ENCODE data around the gene PRKG1.

The PRKG1 gene

DNA sequence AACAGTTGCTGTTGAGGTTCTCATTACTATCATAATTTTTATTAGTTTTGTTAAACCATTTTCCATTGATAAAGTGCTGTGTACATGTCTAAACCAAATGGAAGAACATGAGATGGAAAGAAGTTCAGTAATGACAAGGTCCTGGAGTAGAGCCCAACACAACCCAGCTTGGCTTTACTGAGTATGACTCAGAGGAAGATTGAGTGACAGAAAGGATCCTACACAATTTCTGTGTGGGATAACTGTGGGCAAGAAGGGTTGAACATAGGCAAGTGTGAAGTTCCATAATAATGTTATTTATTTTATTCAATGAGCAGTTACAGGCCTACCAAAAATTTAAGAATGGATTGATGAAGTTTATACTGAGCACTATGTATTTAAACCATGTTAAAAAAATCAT lies 15.9 kb downstream of the PRKG1 start:
- no peak overlapping the region for H3K4me3 ChIP-seq (ENCODE audit: low read length)
- no peaks in the 10 kb centered on the region for H3K9me3 ChIP-seq (ENCODE audit: control insufficient read depth, insufficient read depth, low read length)
- H3K27ac ChIP-seq (ENCODE audit: low read length): no peak overlapping the region
- H3K4me1 ChIP-seq (ENCODE audit: control insufficient read depth, insufficient read depth, low read length): no peaks in the 10 kb centered on the region
- DNase-seq (ENCODE audit: low read depth, low spot score): no peak
- no peaks in the 10 kb centered on the region for H3K36me3 ChIP-seq (ENCODE audit: control insufficient read depth, insufficient read depth, low read length)
- no peaks in the 10 kb centered on the region for H3K27me3 ChIP-seq (ENCODE audit: control insufficient read depth, insufficient read depth, low read length)

DNA sequence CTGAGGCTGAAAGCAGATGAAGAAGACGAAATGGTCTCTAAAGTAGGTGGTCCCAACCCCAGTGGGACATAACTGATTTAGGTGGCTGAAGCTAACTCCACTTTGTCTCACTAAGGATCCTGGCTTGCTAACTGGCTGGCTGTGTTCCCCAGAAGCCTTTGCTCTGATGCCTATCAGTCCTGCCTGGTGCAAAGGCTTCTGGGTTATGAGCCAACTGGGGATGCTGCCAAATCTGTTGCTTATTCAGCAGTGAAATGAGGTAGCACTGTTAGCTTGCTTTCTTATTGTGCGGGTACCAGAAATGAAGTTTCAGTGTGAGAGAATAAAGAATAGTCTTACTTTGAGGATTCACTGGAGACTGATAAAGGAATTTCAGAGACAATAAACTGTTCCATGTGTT lies 18.1 kb downstream of the PRKG1 start:
- no peaks in the 10 kb centered on the region for H3K4me1 ChIP-seq (ENCODE audit: control insufficient read depth, insufficient read depth, low read length)
- no peak overlapping the region for H3K4me3 ChIP-seq (ENCODE audit: low read length)
- H3K27me3 ChIP-seq (ENCODE audit: control insufficient read depth, insufficient read depth, low read length): no peaks in the 10 kb centered on the region
- no peaks in the 10 kb centered on the region for H3K9me3 ChIP-seq (ENCODE audit: control insufficient read depth, insufficient read depth, low read length)
- no peak overlapping the region for H3K27ac ChIP-seq (ENCODE audit: low read length)
- DNase-seq (ENCODE audit: low read depth, low spot score): no peak
- H3K36me3 ChIP-seq (ENCODE audit: control insufficient read depth, insufficient read depth, low read length): no peaks in the 10 kb centered on the region
- WGBS (ENCODE audit: insufficient coverage, insufficient read length): no CpG with 5 or more reads among the region's 2 CpGs

DNA sequence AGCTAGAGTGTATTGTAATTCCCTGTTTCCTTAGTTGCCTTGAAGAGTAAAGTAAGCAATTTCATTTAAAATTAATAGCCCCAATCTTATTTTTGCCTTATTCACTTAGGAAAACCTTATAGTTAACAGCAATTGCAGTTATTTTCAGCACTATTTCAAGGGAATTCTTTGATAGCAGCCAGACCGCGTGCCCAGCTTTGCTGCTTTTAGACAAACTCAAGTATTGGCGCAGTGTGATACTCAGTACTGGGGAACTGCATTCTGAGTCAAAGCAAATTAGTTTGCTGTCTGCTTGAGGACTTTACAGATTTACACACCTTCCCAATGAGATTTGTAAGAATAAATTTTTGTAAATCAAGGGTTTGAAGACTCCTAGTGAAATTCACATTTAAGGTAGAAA lies 21.2 kb downstream of the PRKG1 start:
- no peak for DNase-seq (ENCODE audit: low read depth, low spot score)
- H3K4me3 ChIP-seq (ENCODE audit: low read length): no peak overlapping the region
- H3K9me3 ChIP-seq (ENCODE audit: control insufficient read depth, insufficient read depth, low read length): no peaks in the 10 kb centered on the region
- no peak overlapping the region for H3K27ac ChIP-seq (ENCODE audit: low read length)
- no peaks in the 10 kb centered on the region for H3K36me3 ChIP-seq (ENCODE audit: control insufficient read depth, insufficient read depth, low read length)
- no peaks in the 10 kb centered on the region for H3K4me1 ChIP-seq (ENCODE audit: control insufficient read depth, insufficient read depth, low read length)
- H3K27me3 ChIP-seq (ENCODE audit: control insufficient read depth, insufficient read depth, low read length): no peaks in the 10 kb centered on the region
- no CpG with 5 or more reads among the region's 3 CpGs for WGBS (ENCODE audit: insufficient coverage, insufficient read length)

DNA sequence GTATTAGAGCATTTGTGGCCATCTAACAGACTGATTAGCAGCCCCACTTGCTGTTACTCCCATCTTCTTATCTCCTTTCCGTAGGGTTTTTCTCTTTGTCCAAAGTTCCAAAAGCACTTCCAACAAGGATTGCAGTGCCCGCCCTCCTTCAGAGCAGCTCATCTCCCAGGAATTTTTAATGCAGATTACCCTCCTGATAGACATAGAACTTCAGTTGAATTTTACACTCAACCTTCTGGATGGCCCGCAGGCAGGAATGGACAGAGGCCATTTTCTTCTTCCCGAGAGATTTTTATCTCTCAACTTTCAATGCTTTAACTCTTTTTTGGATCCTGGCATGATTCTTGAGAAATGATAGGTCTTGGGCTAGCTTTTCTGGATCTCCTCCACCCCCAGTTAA lies 23.3 kb downstream of the PRKG1 start:
- Histone ChIP-seq H3K9me3 (ENCODE audit: control insufficient read depth, insufficient read depth, low read length) (no peaks in the 10 kb centered on the region), H3K36me3 (ENCODE audit: control insufficient read depth, insufficient read depth, low read length) (no peaks in the 10 kb centered on the region), H3K4me3 (ENCODE audit: low read length) (no peak overlapping the region), H3K27me3 (ENCODE audit: control insufficient read depth, insufficient read depth, low read length) (no peaks in the 10 kb centered on the region), H3K4me1 (ENCODE audit: control insufficient read depth, insufficient read depth, low read length) (no peaks in the 10 kb centered on the region), H3K27ac (ENCODE audit: low read length) (no peak overlapping the region)
- DNase-seq (ENCODE audit: low read depth, low spot score): no peak
- WGBS (ENCODE audit: insufficient coverage, insufficient read length): no CpG with 5 or more reads among the region's 4 CpGs

DNA sequence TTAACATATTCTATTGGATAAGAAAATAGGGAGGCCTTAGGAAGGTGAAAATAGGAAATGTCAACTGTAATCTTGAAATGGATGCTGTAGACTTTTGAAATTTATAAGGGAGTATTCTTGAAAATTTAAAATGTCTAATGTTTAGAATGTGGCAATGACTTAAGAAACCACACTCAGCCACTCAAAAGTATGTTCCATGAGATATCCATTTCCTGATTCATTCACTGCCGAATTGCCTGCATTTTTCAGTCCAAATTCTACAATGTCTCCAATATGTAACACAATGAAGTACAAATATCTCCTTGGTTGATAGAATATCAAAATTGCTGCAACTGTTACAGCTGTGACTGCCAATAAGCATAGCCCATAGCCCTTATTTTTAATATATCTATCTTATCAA lies 25.9 kb downstream of the PRKG1 start:
- Histone ChIP-seq H3K27me3 (ENCODE audit: control insufficient read depth, insufficient read depth, low read length) (no peaks in the 10 kb centered on the region), H3K9me3 (ENCODE audit: control insufficient read depth, insufficient read depth, low read length) (no peaks in the 10 kb centered on the region), H3K4me1 (ENCODE audit: control insufficient read depth, insufficient read depth, low read length) (no peaks in the 10 kb centered on the region), H3K4me3 (ENCODE audit: low read length) (no peak overlapping the region), H3K27ac (ENCODE audit: low read length) (no peak overlapping the region), H3K36me3 (ENCODE audit: control insufficient read depth, insufficient read depth, low read length) (no peaks in the 10 kb centered on the region)
- WGBS (ENCODE audit: insufficient coverage, insufficient read length): no CpG with 5 or more reads among the region's 1 CpG
- DNase-seq (ENCODE audit: low read depth, low spot score): no peak

DNA sequence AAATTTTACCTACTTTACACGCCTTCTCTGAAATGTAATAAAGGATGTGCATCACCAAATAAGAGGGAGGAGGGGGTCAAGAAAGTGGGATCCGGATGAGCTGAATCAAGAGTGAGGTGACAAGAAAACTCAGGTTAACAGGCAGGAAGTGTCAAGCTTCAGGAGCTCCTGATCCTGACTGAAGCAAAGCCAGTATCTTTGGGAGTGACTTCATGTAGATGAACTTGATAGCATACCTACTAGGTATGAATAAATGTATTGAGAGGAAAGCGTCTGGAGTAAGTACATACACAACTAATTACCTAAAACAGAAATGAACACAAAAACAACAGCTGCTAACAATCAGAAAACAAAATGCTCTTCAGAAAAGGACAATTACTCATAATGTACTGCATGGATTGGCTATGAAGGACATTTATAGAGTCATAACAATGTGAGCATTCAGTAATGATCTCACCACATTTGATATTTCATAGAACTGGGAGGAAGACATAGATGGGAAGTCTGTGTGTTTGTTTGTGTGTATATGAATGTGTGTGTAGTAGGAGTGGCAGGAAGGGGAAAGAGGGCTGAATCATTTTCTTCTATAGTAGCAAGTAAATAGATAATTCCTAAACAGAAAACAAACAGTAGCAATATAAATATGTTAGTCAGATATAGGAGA lies 29.4 kb downstream of the PRKG1 start:
- Histone ChIP-seq H3K4me1 (ENCODE audit: control insufficient read depth, insufficient read depth, low read length) (no peaks in the 10 kb centered on the region), H3K4me3 (ENCODE audit: low read length) (no peak overlapping the region), H3K9me3 (ENCODE audit: control insufficient read depth, insufficient read depth, low read length) (no peaks in the 10 kb centered on the region), H3K27me3 (ENCODE audit: control insufficient read depth, insufficient read depth, low read length) (no peaks in the 10 kb centered on the region), H3K36me3 (ENCODE audit: control insufficient read depth, insufficient read depth, low read length) (no peaks in the 10 kb centered on the region), H3K27ac (ENCODE audit: low read length) (no peak overlapping the region)
- no peak for DNase-seq (ENCODE audit: low read depth, low spot score)
- no CpG with 5 or more reads among the region's 3 CpGs for WGBS (ENCODE audit: insufficient coverage, insufficient read length)

DNA sequence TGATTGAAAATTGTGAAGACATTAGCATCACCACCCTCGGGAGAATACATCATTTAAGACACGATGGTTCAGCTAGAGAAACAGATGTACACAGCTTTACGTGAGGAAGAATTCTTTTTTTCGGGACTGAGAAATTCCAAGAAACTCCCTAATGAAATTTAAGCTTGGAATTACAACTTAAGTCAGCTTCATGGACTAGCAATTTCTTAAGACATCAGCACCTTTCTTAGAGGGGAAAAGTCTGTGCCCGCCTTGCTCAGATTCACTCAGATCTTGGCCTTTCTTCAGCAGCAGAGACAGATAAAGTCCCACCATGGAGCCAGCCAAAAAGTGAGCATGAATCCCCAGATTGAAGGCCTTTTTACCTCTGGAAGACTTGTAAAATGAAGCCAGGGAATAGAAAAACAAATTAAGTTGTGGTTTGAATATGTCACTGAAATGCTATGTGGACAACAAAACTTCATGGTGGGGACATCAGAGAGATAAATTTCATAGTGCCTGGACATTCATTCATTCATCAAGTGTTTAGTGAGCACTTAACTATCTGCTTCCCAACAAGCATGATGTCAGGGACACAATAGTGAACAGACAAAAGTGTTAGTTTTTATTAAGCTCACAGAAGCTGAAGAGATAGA lies 32.1 kb downstream of the PRKG1 start:
- Histone ChIP-seq H3K4me1 (ENCODE audit: control insufficient read depth, insufficient read depth, low read length) (no peaks in the 10 kb centered on the region), H3K27ac (ENCODE audit: low read length) (no peak overlapping the region), H3K36me3 (ENCODE audit: control insufficient read depth, insufficient read depth, low read length) (no peaks in the 10 kb centered on the region), H3K4me3 (ENCODE audit: low read length) (no peak overlapping the region), H3K27me3 (ENCODE audit: control insufficient read depth, insufficient read depth, low read length) (no peaks in the 10 kb centered on the region), H3K9me3 (ENCODE audit: control insufficient read depth, insufficient read depth, low read length) (no peaks in the 10 kb centered on the region)
- WGBS (ENCODE audit: insufficient coverage, insufficient read length): no CpG with 5 or more reads among the region's 5 CpGs
- DNase-seq (ENCODE audit: low read depth, low spot score): no peak

DNA sequence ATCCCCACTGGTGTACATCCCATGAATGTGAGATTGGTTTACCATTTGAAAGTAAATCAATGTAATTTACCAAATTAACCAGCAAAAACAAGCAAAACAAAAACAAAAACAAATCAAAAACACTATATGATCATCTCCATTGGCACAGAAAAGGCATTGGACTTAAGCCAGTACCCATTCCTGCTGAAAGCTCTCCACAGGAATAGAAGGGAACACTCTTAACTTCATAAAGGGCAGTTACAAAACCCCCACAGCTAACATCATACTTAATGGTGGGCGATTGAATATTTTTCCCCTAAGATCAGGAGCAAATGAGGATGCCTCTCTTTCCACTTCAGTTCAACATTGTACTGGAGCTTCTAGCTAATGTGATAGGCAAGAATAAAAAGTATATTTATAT lies 34.1 kb downstream of the PRKG1 start:
- no peak overlapping the region for H3K27ac ChIP-seq (ENCODE audit: low read length)
- no peaks in the 10 kb centered on the region for H3K36me3 ChIP-seq (ENCODE audit: control insufficient read depth, insufficient read depth, low read length)
- H3K9me3 ChIP-seq (ENCODE audit: control insufficient read depth, insufficient read depth, low read length): no peaks in the 10 kb centered on the region
- no peaks in the 10 kb centered on the region for H3K4me1 ChIP-seq (ENCODE audit: control insufficient read depth, insufficient read depth, low read length)
- DNase-seq (ENCODE audit: low read depth, low spot score): no peak
- H3K27me3 ChIP-seq (ENCODE audit: control insufficient read depth, insufficient read depth, low read length): no peaks in the 10 kb centered on the region
- WGBS (ENCODE audit: insufficient coverage, insufficient read length): no CpG with 5 or more reads among the region's 1 CpG
- no peak overlapping the region for H3K4me3 ChIP-seq (ENCODE audit: low read length)

DNA sequence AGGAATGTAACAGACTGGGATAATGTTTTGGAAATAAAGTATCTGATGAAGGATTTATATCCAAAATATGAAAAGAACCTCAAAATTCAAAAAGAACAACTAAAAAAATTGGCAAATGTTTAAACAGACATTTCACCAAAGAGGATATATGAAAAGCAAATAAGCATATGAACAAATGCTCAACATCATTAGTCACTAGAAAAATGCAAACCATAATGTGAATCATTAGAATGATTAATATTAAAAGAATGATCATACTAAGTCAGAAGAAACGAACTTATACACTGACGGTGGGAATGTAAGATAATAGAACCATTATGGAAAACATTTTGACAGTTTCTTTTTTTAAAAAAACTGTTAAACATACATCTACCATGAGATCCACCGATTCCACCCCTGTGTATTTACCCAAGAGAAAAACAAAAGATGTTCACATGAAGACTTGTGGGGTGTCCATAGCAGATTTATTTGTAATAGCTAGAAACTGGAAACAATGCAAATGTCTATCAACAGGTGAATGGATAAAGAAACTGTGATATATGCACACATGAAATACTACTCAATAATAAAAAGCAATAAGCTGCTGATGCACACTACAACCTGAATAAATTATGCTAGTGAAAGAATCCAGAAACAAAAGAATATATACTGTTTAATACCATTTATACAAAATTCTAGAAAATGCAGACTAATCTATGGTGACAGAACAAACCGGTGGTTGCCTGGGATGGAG lies 35.7 kb downstream of the PRKG1 start:
- H3K27me3 ChIP-seq (ENCODE audit: control insufficient read depth, insufficient read depth, low read length): no peaks in the 10 kb centered on the region
- no CpG with 5 or more reads among the region's 4 CpGs for WGBS (ENCODE audit: insufficient coverage, insufficient read length)
- no peaks in the 10 kb centered on the region for H3K9me3 ChIP-seq (ENCODE audit: control insufficient read depth, insufficient read depth, low read length)
- DNase-seq (ENCODE audit: low read depth, low spot score): no peak
- H3K4me1 ChIP-seq (ENCODE audit: control insufficient read depth, insufficient read depth, low read length): no peaks in the 10 kb centered on the region
- no peaks in the 10 kb centered on the region for H3K36me3 ChIP-seq (ENCODE audit: control insufficient read depth, insufficient read depth, low read length)
- no peak overlapping the region for H3K27ac ChIP-seq (ENCODE audit: low read length)
- no peak overlapping the region for H3K4me3 ChIP-seq (ENCODE audit: low read length)

DNA sequence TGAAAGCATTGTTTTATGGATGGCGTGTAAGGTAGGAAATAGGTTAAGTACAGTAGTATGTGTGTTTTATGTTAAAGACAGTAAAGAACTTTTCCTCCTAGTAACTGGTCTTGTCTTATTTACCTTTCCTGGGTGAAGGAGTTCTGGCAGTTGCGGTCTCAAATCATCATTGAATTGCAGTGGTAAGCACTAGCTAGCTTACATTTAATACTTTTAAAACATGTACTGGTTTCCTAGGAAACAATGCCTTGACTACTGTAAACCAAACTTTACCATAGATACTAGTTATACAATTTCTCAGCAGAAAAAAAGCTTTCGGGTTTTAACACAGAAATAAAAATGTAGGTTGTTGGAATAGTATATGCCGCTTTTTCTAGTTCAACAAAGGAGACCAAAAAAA lies 37.7 kb downstream of the PRKG1 start:
- WGBS (ENCODE audit: insufficient coverage, insufficient read length): 100% methylated on average over 1 of the region's 4 CpGs
- H3K4me3 ChIP-seq (ENCODE audit: low read length): no peak overlapping the region
- no peaks in the 10 kb centered on the region for H3K4me1 ChIP-seq (ENCODE audit: control insufficient read depth, insufficient read depth, low read length)
- H3K36me3 ChIP-seq (ENCODE audit: control insufficient read depth, insufficient read depth, low read length): no peaks in the 10 kb centered on the region
- H3K27ac ChIP-seq (ENCODE audit: low read length): no peak overlapping the region
- no peak for DNase-seq (ENCODE audit: low read depth, low spot score)
- no peaks in the 10 kb centered on the region for H3K9me3 ChIP-seq (ENCODE audit: control insufficient read depth, insufficient read depth, low read length)
- no peaks in the 10 kb centered on the region for H3K27me3 ChIP-seq (ENCODE audit: control insufficient read depth, insufficient read depth, low read length)
